Measurements from ENCODE around the gene KCNA2.

KCNA2 gene

DNA sequence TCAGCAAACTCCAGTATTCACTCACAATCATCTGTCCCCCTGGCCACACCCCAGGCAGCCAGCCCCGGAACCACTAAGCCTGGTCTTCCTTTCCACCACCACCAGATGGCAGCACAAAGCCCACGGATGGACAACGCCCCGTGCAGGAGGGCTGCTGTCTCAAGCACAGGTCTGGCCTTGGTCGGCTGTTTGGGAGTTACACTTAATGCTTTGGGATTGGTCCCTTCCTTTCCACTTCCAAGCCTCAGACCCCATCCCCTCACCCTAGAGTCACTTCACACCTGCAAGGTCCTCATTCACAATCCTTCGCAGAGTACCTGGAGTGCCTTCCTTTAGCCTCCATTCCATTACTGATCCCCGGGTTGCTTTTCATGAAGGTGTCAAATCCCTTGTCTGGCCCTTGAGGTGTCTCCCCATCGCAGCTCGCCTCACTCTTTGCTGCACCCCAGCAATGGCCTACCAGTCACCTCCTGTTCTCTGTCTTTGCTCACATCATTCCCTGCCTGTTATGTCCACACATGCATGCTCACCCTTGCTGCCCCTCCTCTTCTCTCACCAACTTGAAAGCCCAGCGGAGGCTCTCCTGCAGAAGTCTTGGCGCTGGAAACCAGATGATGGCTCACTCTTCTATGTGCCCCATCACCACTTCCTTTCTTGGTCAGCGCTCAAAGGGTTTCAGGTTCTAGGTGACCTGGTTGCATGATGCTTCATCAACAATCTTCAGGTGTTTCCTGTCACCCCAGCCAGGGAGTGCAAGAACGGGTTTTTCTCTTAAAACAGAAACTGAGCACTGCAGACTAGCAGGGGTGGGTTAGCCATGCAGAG lies 24.9 kb upstream of the KCNA2 start:
- H3K27ac ChIP-seq = no peak overlapping the region
- no peak for DNase-seq (ENCODE audit: low read depth, low spot score)

DNA sequence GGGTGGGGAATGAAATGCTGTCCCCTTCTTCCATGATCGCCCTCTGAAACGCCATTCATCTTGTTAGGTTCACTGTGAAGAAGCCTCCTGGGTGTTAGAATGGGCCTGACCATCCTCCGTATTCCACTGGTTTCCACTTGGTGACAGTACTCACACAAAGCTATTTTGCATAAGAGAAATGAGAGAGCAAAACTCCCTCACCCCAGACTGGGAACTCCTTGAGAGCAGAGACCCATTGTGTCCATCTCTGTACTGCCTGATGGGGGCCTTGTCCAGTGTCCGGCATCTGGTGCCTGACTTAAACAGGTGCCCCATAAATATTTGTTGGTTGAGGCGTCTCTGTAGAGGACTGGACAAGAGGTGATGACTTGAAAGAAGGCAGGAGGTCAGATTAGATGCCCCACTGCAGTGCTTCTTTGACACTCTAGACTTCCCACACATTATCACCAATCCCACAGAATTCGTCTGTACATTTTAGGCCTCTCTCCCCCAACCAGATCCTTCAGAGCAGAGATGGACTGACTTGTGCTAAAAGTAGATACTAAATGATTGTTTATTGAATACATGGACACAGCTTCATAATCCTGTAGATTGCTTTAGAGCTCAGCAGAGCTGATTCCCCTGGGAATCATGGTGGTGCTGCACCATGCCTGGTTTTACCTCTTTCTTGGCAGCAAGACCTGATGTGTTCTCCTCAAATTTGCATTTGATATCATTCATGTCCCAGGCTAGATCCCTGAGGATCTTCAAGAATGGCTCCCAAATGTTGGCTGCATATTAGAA lies 22.4 kb upstream of the KCNA2 start:
- no peak overlapping the region for H3K27ac ChIP-seq
- DNase-seq (ENCODE audit: low read depth, low spot score) = no peak

DNA sequence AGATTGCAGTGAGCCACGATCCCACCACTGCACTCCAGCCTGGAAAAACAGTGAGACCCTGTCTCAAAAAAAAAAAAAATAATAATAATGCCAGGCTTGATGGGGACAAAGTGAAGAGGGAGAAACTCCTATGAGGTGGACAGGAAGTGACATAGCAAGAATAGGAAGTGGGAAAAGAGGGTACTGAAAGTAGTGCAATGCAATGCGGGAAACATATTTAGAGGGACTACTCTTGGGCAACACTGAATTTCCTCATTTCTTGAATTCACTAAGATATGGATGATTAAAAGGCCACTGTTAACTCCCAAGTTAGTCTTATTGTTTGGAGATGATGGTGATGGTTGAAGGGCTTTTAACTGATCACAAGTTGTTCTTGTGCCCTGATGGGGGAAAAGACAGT lies 21.6 kb upstream of the KCNA2 start:
- no peak for DNase-seq (ENCODE audit: low read depth, low spot score)
- no peak overlapping the region for H3K27ac ChIP-seq

DNA sequence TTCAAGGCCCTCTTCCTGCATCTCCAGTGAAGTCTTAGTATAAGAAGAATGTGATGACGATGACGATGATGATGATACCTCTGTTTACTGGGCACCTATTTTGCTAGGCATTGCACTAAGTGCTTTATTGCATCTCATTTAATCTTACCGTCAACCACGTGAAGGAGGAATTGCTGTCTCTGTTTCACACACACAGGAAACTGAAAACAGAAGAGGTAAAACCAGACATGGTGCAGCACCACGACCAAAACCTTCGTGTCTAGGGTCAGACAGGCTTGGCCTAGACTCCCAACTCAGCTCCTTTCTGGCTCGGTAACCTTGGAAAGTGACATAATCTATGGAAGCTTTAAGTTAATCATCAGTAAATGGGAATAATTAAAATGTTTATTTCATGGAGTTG lies 20.7 kb upstream of the KCNA2 start:
- H3K27ac ChIP-seq = no peak overlapping the region
- DNase-seq (ENCODE audit: low read depth, low spot score) = no peak

DNA sequence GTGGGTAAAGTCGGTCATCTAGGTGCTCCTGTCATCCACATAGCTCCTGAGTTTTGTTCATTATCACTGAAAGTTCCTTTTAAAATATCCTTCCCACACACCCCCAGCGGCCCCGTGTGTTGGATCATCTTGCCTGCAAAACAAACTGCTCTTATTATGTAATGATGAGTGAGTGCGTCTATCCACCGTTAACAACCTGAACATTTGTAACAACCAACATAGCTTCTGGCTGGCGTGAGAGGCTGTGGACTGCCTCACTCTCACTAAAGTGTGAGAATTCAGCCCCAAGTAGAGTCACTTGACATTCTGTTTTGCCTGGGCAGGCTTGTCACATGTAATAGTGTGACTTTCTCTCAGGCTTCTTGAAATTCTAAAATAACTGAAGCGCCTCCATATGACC lies 14.5 kb upstream of the KCNA2 start:
- no peak for DNase-seq (ENCODE audit: low read depth, low spot score)
- H3K27ac ChIP-seq = no peak overlapping the region

GRCh38 chr1:110620250-110620615 lies 14.1 kb upstream of the KCNA2 start:
- no peak for DNase-seq (ENCODE audit: low read depth, low spot score)
- no peak overlapping the region for H3K27ac ChIP-seq

- DNase-seq (ENCODE audit: low read depth, low spot score) = no peak
- no peak overlapping the region for H3K27ac ChIP-seq
Measured at GRCh38 chr1:110619412-110620249, 13.5 kb upstream of the KCNA2 start.

DNA sequence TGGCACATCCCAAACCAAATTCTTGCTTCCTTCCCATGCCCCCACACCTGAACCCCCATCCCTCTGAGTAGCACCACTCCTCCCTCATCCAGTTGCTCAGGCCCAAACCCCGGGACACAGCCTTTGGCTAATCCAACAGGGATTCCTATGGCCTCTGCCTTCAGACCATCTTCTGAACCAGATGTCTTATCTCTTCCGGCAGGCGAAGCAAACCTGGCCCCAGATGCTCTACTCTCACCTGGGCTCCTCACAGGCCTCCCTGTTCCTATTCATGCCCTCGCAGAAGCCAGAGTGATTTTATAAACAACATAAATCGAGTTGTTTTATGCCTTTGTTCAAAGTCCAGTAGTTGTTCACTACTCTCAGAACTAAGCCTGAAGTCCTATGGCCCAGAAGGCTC lies 12.5 kb upstream of the KCNA2 start:
- DNase-seq (ENCODE audit: low read depth, low spot score) = no peak
- no peak overlapping the region for H3K27ac ChIP-seq

GRCh38 chr1:110617589-110617988 lies 11.4 kb upstream of the KCNA2 start:
- no peak for DNase-seq (ENCODE audit: low read depth, low spot score)
- no peak overlapping the region for H3K27ac ChIP-seq

DNA sequence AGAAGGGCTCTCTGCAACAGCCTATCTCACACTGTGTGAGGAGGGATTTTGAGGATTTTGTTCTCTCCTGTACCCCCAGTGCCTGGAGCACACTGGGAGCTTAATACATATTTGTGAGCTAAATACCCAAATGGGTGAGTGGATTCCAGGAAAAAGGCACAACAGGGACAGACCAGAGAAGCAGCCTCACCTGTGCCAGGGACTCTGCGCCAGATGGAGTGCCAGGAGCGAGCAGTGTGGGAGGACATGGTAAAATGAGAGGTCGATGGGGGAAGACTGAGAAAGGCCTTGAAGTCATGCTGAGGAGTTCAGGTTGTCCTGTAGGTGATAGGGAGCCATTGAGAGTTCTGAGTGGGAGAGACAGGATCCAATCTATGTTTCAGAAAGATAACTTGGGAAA lies 11.0 kb upstream of the KCNA2 start:
- H3K27ac ChIP-seq = no peak overlapping the region
- no peak for DNase-seq (ENCODE audit: low read depth, low spot score)

GRCh38 chr1:110616587-110616986 lies 10.4 kb upstream of the KCNA2 start:
- no peak for DNase-seq (ENCODE audit: low read depth, low spot score)
- no peak overlapping the region for H3K27ac ChIP-seq

DNA sequence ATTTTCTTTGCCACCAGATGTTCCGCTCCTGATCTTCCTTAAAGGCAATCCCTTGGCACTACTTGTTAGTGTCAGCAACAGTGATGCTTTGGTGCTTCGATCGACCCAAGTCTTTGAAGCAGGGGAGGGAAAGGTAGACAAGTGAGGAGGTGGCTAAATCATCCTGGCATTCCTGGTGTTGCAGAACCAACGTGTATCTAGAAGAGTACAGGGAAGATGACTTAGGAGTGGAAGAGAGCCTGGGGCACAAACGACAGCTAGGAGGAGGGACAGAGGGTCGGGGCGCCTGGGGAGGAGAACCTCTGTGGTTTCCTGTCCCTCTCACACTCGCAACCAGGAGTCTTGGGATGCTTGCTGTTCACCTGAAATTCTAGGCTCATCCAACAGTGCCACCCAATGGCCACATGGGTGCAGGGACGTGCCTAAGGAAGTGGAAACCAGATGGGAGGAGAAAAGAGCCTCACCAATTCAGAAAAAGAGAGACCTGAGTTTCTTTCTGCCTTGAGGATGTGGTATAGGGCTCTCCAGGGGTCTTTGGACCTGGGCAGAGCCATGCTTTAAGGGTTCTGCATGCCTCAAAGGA lies 9.5 kb upstream of the KCNA2 start:
- no peak for DNase-seq (ENCODE audit: low read depth, low spot score)
- H3K27ac ChIP-seq = no peak overlapping the region

DNA sequence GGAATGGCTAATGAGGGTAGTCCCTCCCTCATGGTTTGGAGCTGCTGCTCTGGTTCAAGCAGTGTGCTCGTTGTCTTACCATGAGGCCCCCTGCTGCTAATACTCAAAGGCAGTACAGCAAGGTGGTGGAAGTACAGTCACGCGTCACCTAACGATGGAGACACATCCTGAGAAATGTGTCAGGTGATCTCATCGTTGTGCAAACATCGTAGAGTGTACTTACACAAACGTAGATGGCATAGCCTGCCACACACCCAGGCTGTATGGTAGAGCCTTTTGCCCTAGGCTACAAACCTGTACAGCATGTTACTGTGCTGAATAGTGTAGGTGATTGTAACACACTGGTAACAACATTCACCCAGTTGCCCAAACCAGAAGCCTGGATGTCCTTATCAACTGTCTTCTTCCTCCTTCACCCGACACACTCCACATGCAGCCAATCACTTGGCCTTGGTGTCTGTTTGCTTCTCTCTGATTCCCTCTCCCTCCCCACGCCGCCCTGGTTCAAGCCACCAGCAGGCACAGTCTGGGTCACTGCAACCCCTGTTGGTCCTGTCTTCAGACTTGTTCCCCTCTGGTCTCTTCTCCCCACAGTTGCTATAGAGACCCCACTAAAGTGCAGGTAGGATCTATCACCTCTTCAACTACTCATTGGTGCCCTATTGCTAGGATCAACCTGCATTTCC lies 6.0 kb upstream of the KCNA2 start:
- H3K27ac ChIP-seq = no peak overlapping the region
- DNase-seq (ENCODE audit: low read depth, low spot score) = no peak

DNA sequence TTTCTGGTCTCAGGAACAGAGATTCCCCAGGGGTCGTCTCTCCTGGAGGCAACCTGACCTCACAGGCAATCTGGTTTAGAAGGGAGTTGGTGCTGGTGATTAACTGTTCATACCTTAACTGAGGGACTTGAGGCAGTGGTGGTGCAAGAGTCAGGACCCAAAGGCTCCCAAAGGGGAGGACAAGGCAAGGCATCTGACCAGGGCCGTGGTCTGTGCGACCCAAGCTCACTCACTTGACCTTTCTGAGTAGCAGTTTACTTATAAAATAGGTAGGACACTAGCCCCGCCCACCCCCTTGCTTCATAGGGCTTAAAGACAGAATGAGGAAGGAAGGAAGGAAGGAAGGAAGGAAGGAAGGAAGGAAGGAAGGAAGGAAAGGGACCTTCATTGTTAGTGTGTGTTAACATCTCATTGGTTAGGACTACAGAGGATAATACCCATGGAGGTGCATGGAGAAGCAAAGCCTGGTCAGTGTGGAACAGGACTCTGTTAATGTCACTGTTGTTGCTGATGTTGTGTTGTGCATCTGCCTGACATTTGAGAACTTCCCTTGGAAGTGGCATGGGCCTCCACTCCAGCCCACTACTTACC lies 4.6 kb upstream of the KCNA2 start:
- DNase-seq (ENCODE audit: low read depth, low spot score) = no peak
- no peak overlapping the region for H3K27ac ChIP-seq

DNA sequence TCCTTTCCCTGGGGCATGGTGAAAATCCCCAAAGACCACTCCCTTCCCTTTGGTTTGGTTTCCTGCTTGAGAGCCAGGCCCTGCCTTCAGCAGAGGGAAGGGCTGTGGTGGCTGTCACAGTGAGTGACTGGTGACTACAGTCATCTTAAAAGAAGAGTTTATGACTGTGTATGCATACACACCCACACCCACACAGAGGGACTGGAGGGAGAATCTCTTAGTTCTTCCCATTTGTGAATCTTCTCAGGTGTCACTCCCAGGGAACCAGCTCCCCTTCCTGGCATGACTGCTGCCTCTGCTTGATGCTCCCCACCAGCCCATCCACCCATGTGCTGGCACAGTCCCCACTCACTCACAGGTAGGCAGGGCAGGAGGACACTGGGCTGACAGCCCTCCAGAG lies 3.9 kb upstream of the KCNA2 start:
- DNase-seq (ENCODE audit: low read depth, low spot score) = no peak
- H3K27ac ChIP-seq = no peak overlapping the region

- H3K27ac ChIP-seq = no peak overlapping the region
- DNase-seq (ENCODE audit: low read depth, low spot score) = no peak
Measured at GRCh38 chr1:110608247-110608646, 2.1 kb upstream of the KCNA2 start.

GRCh38 chr1:110607536-110608230 lies 1.5 kb upstream of the KCNA2 start:
- DNase-seq (ENCODE audit: low read depth, low spot score) = no peak
- no peak overlapping the region for H3K27ac ChIP-seq

DNA sequence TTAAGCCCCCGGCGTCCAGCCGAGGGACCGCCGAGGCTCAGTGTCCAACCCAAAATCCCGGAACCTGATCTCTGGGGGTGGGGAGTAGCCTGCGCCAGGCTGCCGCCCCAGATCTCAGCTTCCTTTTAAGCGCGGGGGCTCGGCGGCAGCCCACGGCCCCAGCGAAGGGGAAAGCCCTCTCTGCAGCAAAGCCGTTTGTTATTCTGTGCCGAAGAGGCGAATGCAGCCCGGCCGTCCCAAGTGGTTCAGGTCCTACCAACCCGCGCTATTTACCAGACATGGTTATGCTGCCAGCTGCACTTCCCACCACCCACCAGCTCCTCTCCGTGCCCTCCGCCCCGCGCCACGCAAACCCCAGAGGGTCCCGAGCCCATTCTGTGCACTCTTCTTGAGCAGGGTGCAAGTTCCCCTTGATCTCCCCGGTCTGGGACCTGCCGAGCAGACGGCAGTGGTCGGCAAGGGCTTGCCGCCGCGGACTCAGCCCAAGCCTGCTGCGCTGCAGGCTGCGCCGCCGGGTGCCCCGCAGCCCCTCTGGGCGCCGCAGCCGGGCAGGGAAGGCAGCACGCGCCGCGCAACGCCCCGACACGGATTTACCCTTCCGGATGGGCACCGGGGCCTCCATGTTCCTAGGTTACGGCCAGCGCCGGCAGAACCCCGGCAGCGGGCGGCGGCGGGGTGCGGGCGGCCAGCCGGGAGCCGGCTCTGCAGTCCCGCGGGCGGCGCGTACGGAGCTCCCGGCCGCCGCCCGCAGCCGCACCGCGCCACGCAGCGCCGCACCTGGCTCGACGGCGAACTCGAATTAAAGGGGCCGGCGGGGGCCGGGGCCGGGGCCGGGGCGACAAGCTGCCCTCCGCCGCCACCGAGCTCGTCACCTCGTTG lies 738 bp upstream of the KCNA2 start:
- DNase-seq (ENCODE audit: low read depth, low spot score) = no peak
- H3K27ac ChIP-seq = no peak overlapping the region
